Lower lobe of right lung (tissue), 2 donors: ENCODE data around the gene SLIT3. TPM values are rescaled to one million over a fixed set of nuclear protein-coding genes. Genes with fewer than 3 reads are reported as not detected.

Experiments used
- ATAC-seq, 2 donors: fragments of 200-7000 bp; cut with Tn5 transposase; one replicate each; pipeline ENCODE4 v1.9.1; 2020 to 2022; ENCODE audit warnings: mild to moderate bottlenecking in 2 of 2, moderate library complexity in 2 of 2
- DNase-seq: peaks from one replicate; pipeline ENCODE4 v3.0.0-alpha.2; 2020
- H3K27ac ChIP-seq: fragments of 200-600 bp; one replicate; pipeline ENCODE4 v1.8.0; 2022
- H3K27me3 ChIP-seq: fragments of 200-600 bp; one replicate; pipeline ENCODE4 v1.8.0; 2022; ENCODE audit warnings: low read depth
- H3K36me3 ChIP-seq: fragments of 200-600 bp; one replicate; pipeline ENCODE4 v1.8.0; 2022; ENCODE audit warnings: mild to moderate bottlenecking
- H3K4me1 ChIP-seq: fragments of 200-600 bp; one replicate; pipeline ENCODE4 v1.8.0; 2022
- H3K4me3 ChIP-seq: fragments of 200-600 bp; one replicate; pipeline ENCODE4 v1.8.0; 2022; ENCODE audit warnings: mild to moderate bottlenecking
- H3K9me3 ChIP-seq: fragments of 200-600 bp; one replicate; pipeline ENCODE4 v1.8.0; 2022
- intact Hi-C: fragments of 100-400 bp; cut with DNase I; formaldehyde crosslinking; loops from one replicate; pipeline ENCODE4 v1.11.0; 2022
- total RNA-seq: library from RNA; stranded (reverse); fragmentation: NEBNext Ultra II Directional; extraction: Animal tissue kit (Norgen Biotek cat#: 25700); gene quantifications from one replicate; pipeline ENCODE4 v1.2.1, GENCODE V29; 2021
- TF ChIP-seq, protein P1 (sequence below): fragments of 200-600 bp; IDR thresholded peaks from one replicate; pipeline ENCODE4 v1.8.0; 2022; ENCODE audit warnings: antibody characterized with exemption, mild to moderate bottlenecking
- donor health status: DM: no; HTN: yes; CAD: no; lungs with severe emphysema.

Gene SLIT3
- total RNA-seq, 1 donor from 2014 or later: 48.6 TPM

DNA sequence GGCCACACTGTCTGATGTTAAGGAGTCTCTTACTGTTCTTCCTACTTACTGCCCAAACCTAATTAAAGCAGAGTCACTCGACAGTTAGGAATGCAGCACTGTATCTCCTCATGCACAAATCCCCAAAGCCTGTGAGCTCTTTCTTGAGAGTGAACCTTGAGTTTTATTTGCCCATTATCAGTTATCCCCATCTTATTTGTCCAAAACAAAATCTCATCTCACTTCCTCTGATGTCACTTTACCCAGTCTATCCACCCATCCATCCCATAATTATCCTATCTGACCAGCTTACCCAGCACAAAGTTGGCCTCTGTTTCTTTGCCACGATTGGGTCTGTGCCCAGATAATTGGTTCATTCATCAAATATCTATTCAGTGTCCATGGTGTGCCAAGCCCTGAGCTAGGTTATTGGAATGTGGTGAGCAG, 250.8 kb downstream of the SLIT3 start:
- H3K27ac ChIP-seq: no peak overlapping the region
- no peak for ATAC-seq
- no peaks in the 10 kb centered on the region for H3K4me1 ChIP-seq
- no peak for DNase-seq
- intact Hi-C loops: no loop called here
- no peaks in the 10 kb centered on the region for H3K36me3 ChIP-seq
- no peak overlapping the region for H3K4me3 ChIP-seq
- H3K9me3 ChIP-seq: no peaks in the 10 kb centered on the region
- no peaks in the 10 kb centered on the region for H3K27me3 ChIP-seq
- TF ChIP-seq, protein P1, sequence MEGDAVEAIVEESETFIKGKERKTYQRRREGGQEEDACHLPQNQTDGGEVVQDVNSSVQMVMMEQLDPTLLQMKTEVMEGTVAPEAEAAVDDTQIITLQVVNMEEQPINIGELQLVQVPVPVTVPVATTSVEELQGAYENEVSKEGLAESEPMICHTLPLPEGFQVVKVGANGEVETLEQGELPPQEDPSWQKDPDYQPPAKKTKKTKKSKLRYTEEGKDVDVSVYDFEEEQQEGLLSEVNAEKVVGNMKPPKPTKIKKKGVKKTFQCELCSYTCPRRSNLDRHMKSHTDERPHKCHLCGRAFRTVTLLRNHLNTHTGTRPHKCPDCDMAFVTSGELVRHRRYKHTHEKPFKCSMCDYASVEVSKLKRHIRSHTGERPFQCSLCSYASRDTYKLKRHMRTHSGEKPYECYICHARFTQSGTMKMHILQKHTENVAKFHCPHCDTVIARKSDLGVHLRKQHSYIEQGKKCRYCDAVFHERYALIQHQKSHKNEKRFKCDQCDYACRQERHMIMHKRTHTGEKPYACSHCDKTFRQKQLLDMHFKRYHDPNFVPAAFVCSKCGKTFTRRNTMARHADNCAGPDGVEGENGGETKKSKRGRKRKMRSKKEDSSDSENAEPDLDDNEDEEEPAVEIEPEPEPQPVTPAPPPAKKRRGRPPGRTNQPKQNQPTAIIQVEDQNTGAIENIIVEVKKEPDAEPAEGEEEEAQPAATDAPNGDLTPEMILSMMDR: no peak

DNA sequence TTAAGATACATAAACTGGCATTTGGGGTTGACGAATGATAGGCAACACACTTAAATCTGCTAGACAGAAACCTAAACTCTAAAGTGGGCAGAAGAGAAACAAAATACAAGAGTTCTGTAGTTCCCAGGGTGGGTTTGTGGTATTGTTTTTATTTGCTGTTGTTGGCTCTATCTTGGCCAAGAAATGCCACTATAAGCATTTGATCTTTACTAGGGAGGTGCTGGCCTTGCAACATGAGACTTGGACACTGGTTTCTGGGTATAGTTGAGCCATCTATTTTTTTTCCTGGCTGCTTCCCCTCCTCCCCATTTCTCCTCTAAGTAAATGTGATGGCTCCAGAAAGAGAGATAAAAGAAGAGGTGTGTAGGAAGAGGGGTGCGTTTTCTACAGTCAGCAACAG, 251.2 kb downstream of the SLIT3 start:
- H3K36me3 ChIP-seq: no peaks in the 10 kb centered on the region
- H3K9me3 ChIP-seq: no peaks in the 10 kb centered on the region
- DNase-seq: no peak
- no peak overlapping the region for H3K27ac ChIP-seq
- ATAC-seq: no peak
- TF ChIP-seq, protein P1: no peak
- no peaks in the 10 kb centered on the region for H3K27me3 ChIP-seq
- intact Hi-C loops: no loop called here
- no peaks in the 10 kb centered on the region for H3K4me1 ChIP-seq
- H3K4me3 ChIP-seq: no peak overlapping the region

DNA sequence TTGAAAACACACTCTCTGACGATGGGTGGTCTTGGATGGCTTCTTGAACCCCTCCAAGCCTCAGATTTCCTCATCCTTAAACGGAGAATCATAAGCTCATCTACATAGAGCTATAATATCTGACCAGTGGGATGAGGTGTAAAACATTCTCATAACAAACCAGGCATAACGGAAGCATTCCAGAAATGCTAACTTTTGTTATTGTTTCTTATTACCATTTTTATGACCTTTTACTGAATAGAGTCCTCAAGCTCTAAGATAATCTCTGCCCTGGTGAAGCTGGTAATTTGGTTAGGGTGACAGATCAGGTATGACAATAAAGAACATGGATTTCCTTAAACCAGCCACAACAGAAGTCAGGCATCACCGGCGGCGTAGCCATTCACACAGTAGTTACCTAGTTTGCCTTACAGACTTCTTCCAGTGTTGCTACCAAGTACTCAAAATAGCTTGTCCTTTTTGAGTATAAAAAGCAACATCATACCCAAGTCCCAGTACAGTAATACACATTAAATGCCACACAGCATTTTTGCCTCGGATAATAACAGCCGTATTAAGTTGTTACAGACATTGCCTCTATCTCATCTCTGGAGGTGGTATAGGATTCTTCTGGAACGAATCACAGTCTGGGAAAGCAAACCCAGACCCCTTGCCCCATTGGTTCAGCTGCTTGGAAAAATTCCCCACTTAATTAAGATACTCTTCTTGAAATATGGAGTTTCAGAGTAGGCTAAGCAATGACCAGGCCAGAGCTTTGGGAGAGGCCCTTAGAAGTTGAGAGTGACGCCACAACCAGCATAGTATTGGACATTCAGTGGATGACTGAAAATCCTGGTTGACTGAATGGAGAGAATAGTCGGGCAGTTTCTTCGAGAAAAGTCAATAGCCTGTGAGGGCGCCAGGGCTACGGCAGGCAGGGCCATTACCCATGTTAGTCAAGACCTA, 252.5 kb downstream of the SLIT3 start:
- ATAC-seq: no peak
- H3K36me3 ChIP-seq: no peaks in the 10 kb centered on the region
- no peak overlapping the region for H3K27ac ChIP-seq
- TF ChIP-seq, protein P1: no peak
- intact Hi-C loops: no loop called here
- no peaks in the 10 kb centered on the region for H3K9me3 ChIP-seq
- H3K4me3 ChIP-seq: no peak overlapping the region
- H3K27me3 ChIP-seq: no peaks in the 10 kb centered on the region
- H3K4me1 ChIP-seq: no peaks in the 10 kb centered on the region
- DNase-seq: no peak

GRCh38 chr5:169044962-169045361, 256.0 kb downstream of the SLIT3 start:
- Histone ChIP-seq H3K36me3 (no peaks in the 10 kb centered on the region), H3K9me3 (no peaks in the 10 kb centered on the region), H3K4me3 (no peak overlapping the region), H3K27ac (no peak overlapping the region), H3K27me3 (no peaks in the 10 kb centered on the region), H3K4me1 (no peaks in the 10 kb centered on the region)
- ATAC-seq (no peak), DNase-seq (no peak)
- TF ChIP-seq, protein P1: no peak
- intact Hi-C loops: no loop called here

DNA sequence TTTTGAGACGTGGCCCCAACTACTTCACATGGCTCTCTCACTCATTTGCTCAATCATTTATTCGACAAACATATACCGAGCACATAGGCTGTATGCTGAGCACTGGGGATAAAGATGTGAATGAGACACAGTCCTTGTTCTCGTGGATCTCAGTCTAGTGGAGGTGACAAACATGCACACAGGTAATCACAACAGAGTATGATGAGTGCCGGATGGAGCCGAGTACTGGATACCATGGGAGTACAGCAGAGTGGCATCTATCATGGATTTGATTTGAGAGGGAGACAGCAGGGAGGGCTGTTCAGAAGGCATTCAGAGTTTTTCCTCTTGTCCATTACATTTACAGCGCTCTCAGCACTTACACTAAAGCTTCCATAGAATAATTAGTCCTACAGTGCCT, 259.8 kb downstream of the SLIT3 start:
- Histone ChIP-seq H3K4me1 (no peaks in the 10 kb centered on the region), H3K36me3 (no peaks in the 10 kb centered on the region), H3K4me3 (no peak overlapping the region), H3K27ac (no peak overlapping the region), H3K27me3 (peaks cover under 1% of the 10 kb centered on the region), H3K9me3 (no peaks in the 10 kb centered on the region)
- TF ChIP-seq, protein P1: no peak
- intact Hi-C loops: no loop called here
- no peak for DNase-seq
- ATAC-seq: no peak
